Uterus (tissue), 4 donors: Measurements from ENCODE around the gene BAIAP2. TPM values are rescaled to one million over a fixed set of nuclear protein-coding genes. Genes with fewer than 3 reads are reported as not detected.

Experiments
- DNase-seq, 2 donors: peaks; one replicate each; pipeline ENCODE4 v3.0.0-alpha.2; 2019 to 2020
- H3K27ac ChIP-seq, 2 donors: fragments of 200-600 bp; sonication (generic); 1 replicate in 1 of 2; 2 replicates in 1 of 2; pipeline ENCODE4 v1.5.1; 2016 to 2018
- H3K27me3 ChIP-seq, 2 donors: fragments of 200-600 bp; sonication (generic); one replicate each; pipeline ENCODE4 v1.5.1; 2018 to 2019; ENCODE audit warnings: control low read depth in 1 of 2
- H3K36me3 ChIP-seq, 2 donors: fragments of 200-600 bp; sonication (generic); one replicate each; pipeline ENCODE4 v1.5.1; 2019; ENCODE audit warnings: control low read depth in 1 of 2
- H3K4me1 ChIP-seq, 2 donors: fragments of 200-600 bp; sonication (generic); one replicate each; pipeline ENCODE4 v1.5.1; 2018 to 2019; ENCODE audit warnings: control low read depth in 1 of 2
- H3K4me3 ChIP-seq, 2 donors: fragments of 200-600 bp; sonication (generic); 1 replicate in 1 of 2; 2 replicates in 1 of 2; pipeline ENCODE4 v1.5.1; 2018 to 2019; ENCODE audit warnings: mild to moderate bottlenecking in 1 of 2
- H3K9me3 ChIP-seq, 2 donors: fragments of 200-600 bp; sonication (generic); one replicate each; pipeline ENCODE4 v1.5.1; 2019; ENCODE audit warnings: control low read depth in 1 of 2
- CTCF ChIP-seq, 4 experiments: fragments of 200-600 bp in 2 of 4; fragments of 450-650 bp in 2 of 4; sonication (generic) in 2 of 4; IDR thresholded peaks; one replicate each; pipeline ENCODE4 v1.5.1; 2016 to 2019; ENCODE audit warnings: antibody characterized with exemption in 4 of 4, mild to moderate bottlenecking in 2 of 4, moderate library complexity in 1 of 4
- POLR2A ChIP-seq, 2 donors: fragments of 450-650 bp; IDR thresholded peaks; one replicate each; pipeline ENCODE4 v1.6.1; 2016; ENCODE audit warnings: antibody characterized with exemption in 2 of 2, mild to moderate bottlenecking in 1 of 2, moderate library complexity in 1 of 2
- intact Hi-C: fragments of 100-400 bp; cut with DNase I; formaldehyde crosslinking; loops from one replicate; pipeline ENCODE4 v1.15.1; 2023; ENCODE audit warnings: low total_unique reads
- total RNA-seq, 4 donors: library from RNA; depleted of rRNA in 3 of 4; stranded (reverse); fragments of >200 nt in 3 of 4; gene quantifications; one replicate each; pipeline versions ENCODE4 v1.1.0 to v1.2.4, GENCODE V29; 2014 to 2023
- donor health status: DM: yes; HTN: yes; CAD: no.

Gene BAIAP2
- total RNA-seq, 4 donors from 2014 or later: 16.5 to 70.7 (median 45.8) TPM

- Histone ChIP-seq H3K4me1 (no peaks in the 10 kb centered on the region), H3K27me3 (no peaks in the 10 kb centered on the region), H3K4me3 (no peak overlapping the region), H3K27ac (no peak overlapping the region), H3K36me3 (no peaks in the 10 kb centered on the region), H3K9me3 (no peaks in the 10 kb centered on the region)
- intact Hi-C loops: no loop called here
- no peak for TF ChIP-seq CTCF (IDR thresholded peaks at IDR 0.05)
- no peak for TF ChIP-seq POLR2A (IDR thresholded peaks at IDR 0.05)
- DNase-seq: no peak
These were observed 37.1 kb downstream of the BAIAP2 start for GRCh38 chr17:81071761-81072741.

- no peak for DNase-seq
- intact Hi-C loops: no loop called here
- Histone ChIP-seq H3K27me3 (no peaks in the 10 kb centered on the region), H3K27ac (no peak overlapping the region), H3K4me1 (no peaks in the 10 kb centered on the region), H3K9me3 (no peaks in the 10 kb centered on the region), H3K36me3 (no peaks in the 10 kb centered on the region), H3K4me3 (no peak overlapping the region)
- no peak for TF ChIP-seq CTCF (IDR thresholded peaks at IDR 0.05)
- no peak for TF ChIP-seq POLR2A (IDR thresholded peaks at IDR 0.05)
These were observed 39.3 kb downstream of the BAIAP2 start for GRCh38 chr17:81073967-81074839.

DNA sequence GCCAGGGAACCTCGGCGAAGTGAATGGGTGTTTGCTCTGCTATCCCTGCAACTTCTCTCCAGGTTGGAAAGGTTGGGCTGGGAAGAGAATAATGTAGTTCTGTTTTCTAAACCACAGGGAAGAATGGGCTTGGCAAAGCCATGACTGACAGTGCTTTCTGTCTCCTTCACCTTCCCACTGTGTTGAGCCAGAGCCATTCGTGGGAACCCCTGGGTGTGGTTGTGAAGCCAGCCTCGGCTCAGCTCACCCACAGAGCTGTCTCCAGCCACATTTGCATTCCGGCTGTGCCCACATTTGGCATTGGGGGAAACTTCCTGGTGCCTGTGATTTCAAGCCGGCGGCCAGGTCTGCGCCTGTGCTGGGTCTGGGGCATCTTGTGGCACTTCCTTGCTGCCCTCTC, 39.9 kb downstream of the BAIAP2 start:
- no peak for TF ChIP-seq POLR2A (IDR thresholded peaks at IDR 0.05)
- no peak for TF ChIP-seq CTCF (IDR thresholded peaks at IDR 0.05)
- Histone ChIP-seq H3K9me3 (no peaks in the 10 kb centered on the region), H3K36me3 (no peaks in the 10 kb centered on the region), H3K4me3 (no peak overlapping the region), H3K27ac (no peak overlapping the region), H3K4me1 (no peaks in the 10 kb centered on the region), H3K27me3 (no peaks in the 10 kb centered on the region)
- no peak for DNase-seq
- intact Hi-C loops: no loop called here

GRCh38 chr17:81075307-81075706, 40.4 kb downstream of the BAIAP2 start:
- Histone ChIP-seq H3K9me3 (no peaks in the 10 kb centered on the region), H3K27me3 (no peaks in the 10 kb centered on the region), H3K4me1 (no peaks in the 10 kb centered on the region), H3K36me3 (no peaks in the 10 kb centered on the region), H3K27ac (no peak overlapping the region), H3K4me3 (no peak overlapping the region)
- TF ChIP-seq CTCF (IDR thresholded peaks at IDR 0.05): no peak
- TF ChIP-seq POLR2A (IDR thresholded peaks at IDR 0.05): no peak
- intact Hi-C loops: no loop called here
- no peak for DNase-seq
